Endothelial cell of umbilical vein (primary cell): ENCODE results near the gene KANSL1. TPM values are rescaled to one million over a fixed set of nuclear protein-coding genes. Genes with fewer than 3 reads are reported as not detected.

ENCODE experiments used
- BruUV-seq: library from RNA; stranded (reverse); fragments of 400-500 nt; replicated peaks from 2 replicates; lab custom pipeline; 2021; lab: Mats Ljungman, UMichigan
- CTCF ChIA-PET: fragments of 300-600, 350-600 bp; sonication (Branson Sonifier 250); formaldehyde crosslinking; loops from one replicate; lab custom pipeline; 2021; ENCODE audit warnings: antibody characterized with exemption, inconsistent platforms; lab: Charles Lee
- POLR2A ChIA-PET: fragments of 300-600, 350-600 bp; sonication (Branson Sonifier 250); formaldehyde crosslinking; loops from one replicate; lab custom pipeline; 2021; ENCODE audit warnings: antibody characterized with exemption, inconsistent platforms; lab: Charles Lee
- DNase-seq: peaks from one replicate; pipeline ENCODE4 v3.0.0-alpha.2; 2011; ENCODE audit warnings: low read depth, low spot score
- FAIRE-seq: peaks from 2 replicates; lab custom pipeline; 2011; peaks lifted over from hg19 to GRCh38; lab: Jason Lieb, UNC
- H2AFZ ChIP-seq: 2 replicates; pipeline ENCODE4 v1.6.0; 2012; ENCODE audit warnings: low read depth, low read length, control low read depth, inconsistent platforms
- H3K27ac ChIP-seq: 2 replicates; pipeline ENCODE4 v1.5.1; 2011; ENCODE audit warnings: low read depth, mild to moderate bottlenecking, control low read depth, low read length, moderate library complexity; ENCODE audit not compliant: insufficient read depth
- H3K27me3 ChIP-seq, 2 experiments: 2 replicates each; pipeline versions ENCODE4 v1.6.0 to v1.6.1; 2011; ENCODE audit warnings: low read length in 2 of 2, mixed read lengths in 1 of 2; ENCODE audit not compliant: control insufficient read depth in 2 of 2, insufficient read depth in 2 of 2
- H3K36me3 ChIP-seq, 2 experiments: 2 replicates in 1 of 2; 3 replicates in 1 of 2; pipeline ENCODE4 v1.5.1; 2011; ENCODE audit warnings: low read length in 2 of 2, mild to moderate bottlenecking in 1 of 2, moderate library complexity in 1 of 2; ENCODE audit not compliant: control insufficient read depth in 2 of 2, insufficient read depth in 2 of 2; ENCODE audit errors: extremely low read depth in 1 of 2
- H3K4me1 ChIP-seq: 3 replicates; pipeline ENCODE4 v1.5.1; 2011; ENCODE audit warnings: mild to moderate bottlenecking, low read length; ENCODE audit not compliant: control insufficient read depth, insufficient read depth; ENCODE audit errors: extremely low read depth
- H3K4me2 ChIP-seq: 2 replicates; pipeline ENCODE4 v1.6.1; 2011; ENCODE audit warnings: low read length, control low read depth, mixed read lengths; ENCODE audit not compliant: insufficient read depth
- H3K4me3 ChIP-seq, 3 experiments: fragments of 200-600 bp in 1 of 3; sonication (generic), shearing (Covaris generic) in 1 of 3; replicated peaks in 1 of 3; 2 replicates each; pipeline ENCODE4 v1.5.1; 2011 to 2016; ENCODE audit warnings: control low read depth in 3 of 3, low read length in 3 of 3, mild to moderate bottlenecking in 2 of 3, inconsistent platforms in 1 of 3, low read depth in 1 of 3, moderate library complexity in 1 of 3; ENCODE audit not compliant: insufficient read depth in 1 of 3
- H3K79me2 ChIP-seq: 2 replicates; pipeline ENCODE4 v1.6.0; 2012; ENCODE audit warnings: low read length, inconsistent platforms; ENCODE audit not compliant: control insufficient read depth, insufficient read depth
- H3K9ac ChIP-seq: replicated peaks from 2 replicates; pipeline ENCODE3; 2011; ENCODE audit warnings: low read length, control low read depth; ENCODE audit not compliant: insufficient read depth; ENCODE audit errors: extremely low read depth
- H3K9me1 ChIP-seq: replicated peaks from 3 replicates; pipeline ENCODE4 v1.6.0; 2011; ENCODE audit warnings: mild to moderate bottlenecking, low read length; ENCODE audit not compliant: control insufficient read depth, insufficient read depth; ENCODE audit errors: extremely low read depth
- H3K9me3 ChIP-seq: replicated peaks from 2 replicates; pipeline ENCODE4 v1.5.1; 2012; ENCODE audit warnings: low read length, inconsistent platforms; ENCODE audit not compliant: control insufficient read depth, insufficient read depth
- H4K20me1 ChIP-seq: replicated peaks from 2 replicates; pipeline ENCODE3; 2011; ENCODE audit warnings: mild to moderate bottlenecking, low read length; ENCODE audit not compliant: control insufficient read depth, insufficient read depth; ENCODE audit errors: extremely low read depth
- CTCF ChIP-seq, 2 donors: IDR thresholded peaks; 1 replicate in 1 of 2; 2 replicates in 1 of 2; pipeline ENCODE4 v1.5.1; 2011; ENCODE audit warnings: low read length in 2 of 2, mild to moderate bottlenecking in 2 of 2, moderate library complexity in 2 of 2, control low read depth in 1 of 2, inconsistent platforms in 1 of 2, low read depth in 1 of 2; ENCODE audit not compliant: insufficient read depth in 1 of 2; ENCODE audit errors: extremely low read depth in 1 of 2
- EZH2 ChIP-seq: IDR thresholded peaks from 2 replicates; pipeline ENCODE4 v1.6.1; 2012; ENCODE audit warnings: borderline replicate concordance, low read depth, mild to moderate bottlenecking, moderate library complexity, low read length, inconsistent platforms; ENCODE audit not compliant: severe bottlenecking
- FOS ChIP-seq: IDR thresholded peaks from 2 replicates; pipeline ENCODE4 v1.6.1; 2011; ENCODE audit warnings: mild to moderate bottlenecking, low read length, moderate library complexity, borderline replicate concordance; ENCODE audit not compliant: insufficient read depth
- GATA2 ChIP-seq: IDR thresholded peaks from 2 replicates; pipeline ENCODE4 v1.7.0; 2011; ENCODE audit warnings: low read depth, mild to moderate bottlenecking, moderate library complexity, mixed read lengths, low read length; ENCODE audit not compliant: insufficient read length, insufficient read depth
- JUN ChIP-seq: IDR thresholded peaks from 2 replicates; pipeline ENCODE4 v1.6.1; 2011; ENCODE audit warnings: borderline replicate concordance, low read depth; ENCODE audit not compliant: insufficient read length, insufficient read depth
- MAX ChIP-seq: IDR thresholded peaks from 2 replicates; pipeline ENCODE4 v1.6.1; 2011; ENCODE audit not compliant: insufficient read depth, insufficient read length
- MYC ChIP-seq: IDR thresholded peaks from one replicate; pipeline ENCODE4 v1.6.1; 2011; ENCODE audit warnings: mild to moderate bottlenecking, low read depth, low read length
- POLR2A ChIP-seq: IDR thresholded peaks from 2 replicates; pipeline ENCODE4 v1.6.1; 2012; ENCODE audit warnings: low read depth, mild to moderate bottlenecking, control low read depth, low read length
- POLR2AphosphoS5 ChIP-seq: IDR thresholded peaks from 2 replicates; pipeline ENCODE4 v1.6.1; 2012; ENCODE audit warnings: low read depth, mild to moderate bottlenecking, control low read depth, low read length, moderate library complexity; ENCODE audit not compliant: insufficient read depth
- dilution Hi-C: fragments of 300-500 bp; cut with MboI; formaldehyde crosslinking; loops from one replicate; pipeline ENCODE4 v1.15.0; 2019; ENCODE audit warnings: low sequenced_read_pairs; ENCODE audit not compliant: extremely low pct_ligation_motif_present
- intact Hi-C: fragments of 100-400 bp; cut with micrococcal nuclease; formaldehyde crosslinking; loops from one replicate; pipeline ENCODE4 v1.10.0; 2022
- polyA plus RNA-seq, 4 experiments: library from polyadenylated mRNA; depleted of rRNA in 3 of 4; stranded (reverse) in 3 of 4; unstranded in 1 of 4; fragments of >200 nt; gene quantifications; 2 replicates each; pipeline versions ENCODE4 v1.2.1 to v1.2.3, GENCODE V29; 2011 to 2012; ENCODE audit warnings: missing spikeins in 1 of 4
- total RNA-seq: library from RNA; stranded (reverse); gene quantifications from 2 replicates; pipeline ENCODE4 v1.2.3, GENCODE V29; 2021

The KANSL1 gene
- total and polyA plus RNA-seq, 2 donors (not counting 3 experiments of a cell fraction or from before 2014, with no cell fraction given): 29.1 to 74.0 TPM

- H3K9ac ChIP-seq: no peak overlapping the region
- ChIA-PET CTCF (interaction anchor here (0.7 to 3.0 kb wide), 6 partner anchors 13 to 58 kb away, joined by 3 to 14 read pairs (median 4); partner anchors contain the start of gene KANSL1), POLR2A (no interaction called here)
- H3K4me3 ChIP-seq: no peak overlapping the region
- intact Hi-C loops: loop anchor here (5.0 kb wide), 1 partner anchor 34 kb away; the partner anchor contains the start of gene KANSL1
- no peaks in the 10 kb centered on the region for H3K9me3 ChIP-seq
- H3K36me3 ChIP-seq: no peaks in the 10 kb centered on the region
- no peak for TF ChIP-seq POLR2AphosphoS5
- TF ChIP-seq POLR2A: no peak
- no peak for TF ChIP-seq GATA2
- no peak for TF ChIP-seq EZH2
- no peak for TF ChIP-seq JUN
- TF ChIP-seq MYC: no peak
- no peak for TF ChIP-seq CTCF (IDR thresholded peaks at IDR 0.05; ENCODE audit: extremely low read depth in 1 of 2, insufficient read depth in 1 of 2, low read depth in 1 of 2, low read length in 2 of 2)
- TF ChIP-seq MAX: no peak
- TF ChIP-seq FOS: no peak
- H3K4me2 ChIP-seq: no peak overlapping the region
- H4K20me1 ChIP-seq: peaks cover 33% of the 10 kb centered on the region
- H2AFZ ChIP-seq: no peak overlapping the region
- peaks cover 6% of the 10 kb centered on the region for H3K9me1 ChIP-seq
- H3K27me3 ChIP-seq: no peaks in the 10 kb centered on the region
- peaks cover 98% of the 10 kb centered on the region for H3K79me2 ChIP-seq
- DNase-seq (no peak), FAIRE-seq (no peak)
- dilution Hi-C loops: no loop called here
- H3K27ac ChIP-seq: no peak overlapping the region
- BruUV-seq: no TSS peak
- H3K4me1 ChIP-seq: peaks cover 49% of the 10 kb centered on the region
Observed at GRCh38 chr17:46158323-46159296, 34.6 kb downstream of the KANSL1 start.
